ENCODE measurements around the gene PRODH2. TPM values are rescaled to one million over a fixed set of nuclear protein-coding genes. Genes with fewer than 3 reads are reported as not detected.

The PRODH2 gene
- polyA plus RNA-seq, 1 of the 3 experiments (the other 2 are of a cell fraction): not detected

- Histone ChIP-seq H3K4me1 (ENCODE audit: control insufficient read depth in 1 of 2, insufficient read depth in 2 of 2, low read depth in 1 of 2, low read length in 1 of 2) (no peaks in the 10 kb centered on the region), H4K20me1 (ENCODE audit: insufficient read depth) (no peaks in the 10 kb centered on the region), H3K27me3 (ENCODE audit: insufficient read depth) (no peaks in the 10 kb centered on the region), H3K9me3 (no peaks in the 10 kb centered on the region), H3K36me3 (replicated peaks in 1 of 2; ENCODE audit: control insufficient read depth in 1 of 2, insufficient read depth in 2 of 2, low read length in 1 of 2) (no peaks in the 10 kb centered on the region), H3K79me2 (ENCODE audit: insufficient read depth) (no peaks in the 10 kb centered on the region), H3K9ac (no peak overlapping the region), H3K4me3 (ENCODE audit: low read depth in 2 of 2, low read length in 1 of 2) (no peak overlapping the region), H3K4me2 (no peak overlapping the region), H3K9me2 (no peaks in the 10 kb centered on the region), H3K27ac (ENCODE audit: low read depth in 2 of 2, low read length in 1 of 2) (no peak overlapping the region), H3F3A (replicated peaks; ENCODE audit: insufficient read depth) (no peaks in the 10 kb centered on the region), H2AFZ (ENCODE audit: low read depth) (no peak overlapping the region)
- TF ChIP-seq MAX (IDR thresholded peaks at IDR 0.05; ENCODE audit: low read depth) (no peak), FOXJ3 (CRISPR knock-in tag; IDR thresholded peaks at IDR 0.05) (no peak), MXI1 (IDR thresholded peaks at IDR 0.05; ENCODE audit: low read depth, low read length) (no peak), SIN3A (IDR thresholded peaks at IDR 0.05; ENCODE audit: borderline replicate concordance, low read depth, low read length) (no peak), POLR2AphosphoS5 (IDR thresholded peaks at IDR 0.05; ENCODE audit: low read depth, low read length) (no peak), RXRA (IDR thresholded peaks at IDR 0.05; ENCODE audit: borderline replicate concordance, low read depth) (no peak), ZBTB33 (IDR thresholded peaks at IDR 0.05; ENCODE audit: borderline replicate concordance, low read depth) (no peak), IRF3 (IDR thresholded peaks at IDR 0.05; ENCODE audit: low read depth, low read length) (no peak), USF2 (IDR thresholded peaks at IDR 0.05; ENCODE audit: borderline replicate concordance, low read depth, low read length) (no peak), RFX5 (IDR thresholded peaks at IDR 0.05; ENCODE audit: low read length) (no peak), NFIC (IDR thresholded peaks at IDR 0.05; ENCODE audit: borderline replicate concordance) (no peak), NRF1 (IDR thresholded peaks at IDR 0.05; ENCODE audit: low read depth, low read length) (no peak), TEAD4 (IDR thresholded peaks at IDR 0.05; ENCODE audit: borderline replicate concordance, insufficient read depth) (no peak), REST (IDR thresholded peaks at IDR 0.05; ENCODE audit: low read depth, low read length) (no peak), RAD21 (IDR thresholded peaks at IDR 0.05; ENCODE audit: low read length) (no peak), SMC3 (IDR thresholded peaks at IDR 0.05; ENCODE audit: low read depth, low read length) (no peak), ELF1 (IDR thresholded peaks at IDR 0.05) (no peak), FOXM1 (IDR thresholded peaks at IDR 0.05; ENCODE audit: low read depth) (no peak)
- no peak for DNase-seq
- ChIA-PET CTCF (no interaction called here), POLR2A (no interaction called here)
- 92% methylated on average over 12 of the region's 15 CpGs for WGBS (ENCODE audit: low lambda C conversion rate)
Observed at GRCh38 chr19:35792312-35792711, 20.3 kb downstream of the PRODH2 start.

Measured in SK-N-SH (cell line).